GM23338 (cell line): ENCODE data around the gene NPHP4.

Experiments used
- CREB1 ChIP-seq: fragments of 250-450 bp; sonication (Bioruptor Pico); IDR thresholded peaks from 2 replicates; pipeline ENCODE4 v1.5.0; 2020; ENCODE audit warnings: low read depth, mild to moderate bottlenecking, moderate library complexity
- CTCF ChIP-seq, 2 experiments: fragments of 200-600 bp in 1 of 2; sonication (generic) in 1 of 2; conservative IDR thresholded peaks; 2 replicates each; pipeline versions ENCODE4 v1.5.1 to v1.6.1; 2016 to 2017; ENCODE audit warnings: antibody characterized with exemption in 2 of 2, low read depth in 2 of 2, mild to moderate bottlenecking in 2 of 2, moderate library complexity in 1 of 2
- POLR2AphosphoS5 ChIP-seq: IDR thresholded peaks from 2 replicates; pipeline ENCODE4 v1.6.1; 2016; ENCODE audit warnings: antibody characterized with exemption, low read depth
- REST ChIP-seq: IDR thresholded peaks from one replicate; pipeline ENCODE4 v1.6.1; 2018; ENCODE audit warnings: antibody characterized with exemption; ENCODE audit not compliant: unreplicated experiment

- TF ChIP-seq CREB1 (no peak), REST (no peak), POLR2AphosphoS5 (no peak), CTCF (conservative IDR thresholded peaks at IDR 0.05; ENCODE audit: low read depth in 2 of 2) (no peak)
Measured at GRCh38 chr1:5976726-5977493, 15.3 kb downstream of the NPHP4 start.
